T47D (cell line): ENCODE results near the gene ARHGAP8.
"Not testable (repeated sequence)": the region's sequence is repeated elsewhere in the genome, so short reads cannot be mapped to it uniquely, and the experiment has no call there.

ENCODE experiments used
- DNase-seq, 2 experiments: peaks; one replicate each; pipeline versions ENCODE4 v3.0.0 to v3.0.0-alpha.2; 2011 to 2012; ENCODE audit warnings: low read depth in 1 of 2, low spot score in 1 of 2
- JUND ChIP-seq: IDR thresholded peaks from 2 replicates; pipeline ENCODE4 v1.6.1; 2012; ENCODE audit warnings: low read depth
- in situ Hi-C: cut with HindIII; loops from 2 replicates; pipeline ENCODE4 v1.10.0; 2016; ENCODE audit warnings: low sequenced_read_pairs, low pct_unique_long_range_greater_than_20kb

Gene ARHGAP8

DNA sequence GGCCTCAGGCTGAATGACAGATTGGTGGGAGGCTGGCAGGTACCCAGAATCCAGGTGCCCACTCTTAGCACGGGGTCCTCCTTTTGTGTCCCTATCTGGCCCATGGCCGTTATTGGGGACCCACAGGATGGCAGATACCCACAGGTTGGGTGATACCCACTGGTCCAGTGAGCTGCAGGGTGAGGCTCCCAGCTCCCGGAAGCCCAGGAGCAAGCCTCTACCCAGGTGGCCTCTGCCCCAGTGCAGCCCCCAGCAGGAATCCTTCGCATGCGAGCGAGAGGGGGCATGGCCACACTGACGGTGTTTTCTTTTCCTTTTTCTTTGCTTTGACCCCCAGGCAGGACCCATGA lies 141.3 kb downstream of the ARHGAP8 start:
- in situ Hi-C loops = no loop called here
- no peak for TF ChIP-seq JUND
- DNase-seq = no peak

DNA sequence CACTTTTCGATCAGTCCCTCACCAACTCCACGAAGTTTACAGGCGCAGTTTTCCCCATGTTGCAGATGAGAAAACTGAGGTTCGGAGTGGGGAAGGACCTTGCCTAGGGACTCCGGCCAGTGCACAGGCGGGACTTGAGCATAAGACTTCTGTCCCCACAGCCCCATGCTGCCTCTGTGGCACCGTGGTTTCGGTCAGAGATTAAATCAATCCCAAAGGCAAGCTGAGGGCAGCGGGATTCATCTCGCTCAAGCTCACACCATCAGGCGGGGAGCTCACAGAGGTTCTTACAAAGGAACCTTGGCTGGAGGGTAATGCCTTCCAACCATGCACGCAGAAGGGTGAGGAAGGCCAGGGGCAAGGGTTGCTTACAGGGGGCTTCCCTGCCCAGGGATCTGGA lies 141.9 kb downstream of the ARHGAP8 start:
- in situ Hi-C loops = no loop called here
- DNase-seq = no peak
- TF ChIP-seq JUND = no peak

DNA sequence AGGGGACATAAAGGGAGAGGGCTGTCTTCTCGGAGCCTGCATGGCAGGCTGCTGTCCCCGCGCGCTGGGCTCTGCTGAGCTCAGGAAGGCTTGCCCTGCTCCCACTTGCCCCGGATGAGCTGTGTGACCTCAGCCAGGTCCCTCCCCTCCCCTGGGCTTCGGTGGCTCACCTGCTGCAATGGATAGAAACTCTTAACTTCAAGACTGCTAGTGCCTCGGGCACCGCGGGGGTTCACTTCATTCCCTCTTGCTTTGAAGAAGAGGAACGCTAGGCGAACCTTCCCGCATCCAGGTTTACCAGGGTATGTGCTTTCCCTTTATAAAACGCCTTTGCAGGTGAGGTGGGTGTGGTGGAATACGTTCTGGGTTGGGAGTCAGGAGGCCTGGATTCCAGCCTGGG lies 142.4 kb downstream of the ARHGAP8 start:
- no peak for TF ChIP-seq JUND

DNA sequence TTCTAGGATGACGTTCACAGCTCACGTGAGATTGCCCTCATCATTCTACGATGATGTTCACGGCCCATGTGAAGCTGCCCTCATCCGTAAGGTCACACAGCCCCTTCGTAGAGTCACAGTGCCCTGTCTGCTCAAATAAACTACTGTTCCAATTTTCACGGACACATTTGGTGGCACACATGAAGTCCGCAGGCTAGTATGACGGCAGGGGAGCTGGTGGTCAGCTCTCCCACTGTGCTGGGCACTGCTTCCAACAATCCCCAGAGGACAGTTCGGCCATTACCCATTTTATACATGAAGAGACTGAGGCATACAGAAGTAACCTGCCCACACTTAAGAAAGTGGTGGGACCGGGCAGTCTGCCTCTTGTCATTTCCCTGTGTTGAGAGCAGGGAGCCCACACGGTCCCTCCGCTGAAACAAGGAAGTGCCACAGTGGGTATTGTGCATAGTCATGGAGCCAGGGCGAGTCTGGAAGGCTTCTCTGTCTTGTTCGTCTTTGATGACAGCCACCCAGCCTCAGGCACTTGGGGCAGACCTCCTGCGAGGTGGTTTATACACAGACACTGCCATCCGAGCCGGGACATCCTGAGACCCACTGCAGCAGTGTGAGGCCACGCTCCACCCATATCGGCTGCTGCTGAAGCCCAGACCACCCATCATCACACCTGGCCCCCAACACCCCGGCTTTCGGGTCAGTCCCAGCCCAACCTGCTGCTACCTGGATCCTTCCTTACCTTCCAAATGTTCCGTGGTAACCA lies 143.1 kb downstream of the ARHGAP8 start:
- in situ Hi-C loops = no loop called here
- no peak for DNase-seq
- TF ChIP-seq JUND = no peak

More for the DNA sequence above, 142.4 kb downstream of the ARHGAP8 start:
- in situ Hi-C loops = no loop called here
- no peak for DNase-seq

DNA sequence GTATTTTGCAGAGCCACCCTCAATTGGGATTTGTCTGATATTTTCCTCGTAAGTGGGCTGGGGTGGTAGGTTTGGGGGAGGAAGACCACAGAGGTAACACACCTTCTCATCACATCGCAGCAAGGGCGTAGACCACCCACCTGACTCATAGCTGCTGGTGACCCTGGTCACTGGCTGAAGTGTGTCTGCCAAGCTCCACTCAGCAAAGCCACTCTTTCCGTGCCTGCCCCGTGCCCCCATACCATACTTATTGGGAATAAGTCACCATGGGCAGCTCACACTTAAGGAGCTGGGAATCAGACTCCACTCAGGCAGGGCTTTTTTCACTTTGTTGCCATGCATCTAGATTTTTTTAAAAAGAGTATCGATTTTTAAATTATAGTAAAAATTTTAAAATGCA lies 145.9 kb downstream of the ARHGAP8 start:
- no peak for TF ChIP-seq JUND
- DNase-seq = no peak
- in situ Hi-C loops = no loop called here

DNA sequence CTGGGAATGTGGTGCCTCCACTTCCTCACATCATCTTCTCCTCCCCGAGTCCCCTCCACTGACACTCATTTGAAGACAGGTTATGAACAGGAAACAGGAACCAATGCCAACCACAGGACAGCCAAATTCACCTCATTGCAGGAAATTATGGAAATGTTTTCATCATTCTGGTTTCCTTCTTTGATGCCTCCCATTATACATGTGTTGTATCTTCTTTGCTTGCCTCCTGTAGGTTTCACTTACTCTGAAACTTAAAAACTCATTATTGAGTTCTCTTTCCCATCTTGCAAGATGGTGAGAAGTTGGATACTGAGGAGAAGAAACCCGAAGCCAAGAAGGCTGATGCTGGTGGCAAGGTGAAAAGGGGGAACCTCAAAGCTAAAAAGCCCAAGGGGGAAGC lies 148.9 kb downstream of the ARHGAP8 start:
- in situ Hi-C loops = no loop called here
- peak in 1 of 2 experiments; percentile 1 for DNase-seq
- TF ChIP-seq JUND = no peak

DNA sequence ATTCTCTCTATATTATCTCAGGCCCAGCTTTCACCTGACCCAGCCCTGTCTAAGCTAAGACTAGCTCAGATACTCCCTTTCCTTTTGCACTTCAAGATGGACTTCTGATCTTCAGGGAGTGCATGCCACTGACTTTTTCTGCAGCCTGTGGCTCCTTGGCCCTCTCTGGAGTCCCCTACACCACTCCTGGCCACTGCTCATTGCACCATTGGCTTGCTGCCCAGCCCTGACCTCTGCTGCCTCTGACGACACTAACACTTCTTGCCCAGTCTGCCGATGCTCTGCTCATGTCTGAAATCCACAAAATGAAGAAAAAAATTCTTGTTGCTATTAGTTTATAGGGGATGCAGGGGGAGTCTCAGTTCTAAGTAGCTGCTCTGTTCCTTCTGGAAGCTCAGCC lies 150.8 kb downstream of the ARHGAP8 start:
- in situ Hi-C loops, DNase-seq: not testable (repeated sequence)

DNA sequence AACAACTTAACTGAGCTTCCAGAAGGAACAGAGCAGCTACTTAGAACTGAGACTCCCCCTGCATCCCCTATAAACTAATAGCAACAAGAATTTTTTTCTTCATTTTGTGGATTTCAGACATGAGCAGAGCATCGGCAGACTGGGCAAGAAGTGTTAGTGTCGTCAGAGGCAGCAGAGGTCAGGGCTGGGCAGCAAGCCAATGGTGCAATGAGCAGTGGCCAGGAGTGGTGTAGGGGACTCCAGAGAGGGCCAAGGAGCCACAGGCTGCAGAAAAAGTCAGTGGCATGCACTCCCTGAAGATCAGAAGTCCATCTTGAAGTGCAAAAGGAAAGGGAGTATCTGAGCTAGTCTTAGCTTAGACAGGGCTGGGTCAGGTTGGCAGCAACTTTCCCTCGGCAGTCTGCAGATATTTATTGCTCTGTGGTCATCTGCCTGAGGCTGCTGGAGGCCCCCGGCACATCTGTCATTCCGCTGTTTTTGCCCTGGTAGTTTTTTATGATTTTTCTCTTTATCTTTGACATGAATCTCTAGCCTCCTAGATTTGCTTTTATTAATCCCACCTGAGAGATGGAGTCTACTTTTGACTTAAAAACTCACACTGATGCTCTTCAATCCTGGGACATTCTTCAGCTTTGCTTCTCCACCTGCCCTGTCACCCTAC lies 152.2 kb downstream of the ARHGAP8 start:
- in situ Hi-C loops, DNase-seq: not testable (repeated sequence)

DNA sequence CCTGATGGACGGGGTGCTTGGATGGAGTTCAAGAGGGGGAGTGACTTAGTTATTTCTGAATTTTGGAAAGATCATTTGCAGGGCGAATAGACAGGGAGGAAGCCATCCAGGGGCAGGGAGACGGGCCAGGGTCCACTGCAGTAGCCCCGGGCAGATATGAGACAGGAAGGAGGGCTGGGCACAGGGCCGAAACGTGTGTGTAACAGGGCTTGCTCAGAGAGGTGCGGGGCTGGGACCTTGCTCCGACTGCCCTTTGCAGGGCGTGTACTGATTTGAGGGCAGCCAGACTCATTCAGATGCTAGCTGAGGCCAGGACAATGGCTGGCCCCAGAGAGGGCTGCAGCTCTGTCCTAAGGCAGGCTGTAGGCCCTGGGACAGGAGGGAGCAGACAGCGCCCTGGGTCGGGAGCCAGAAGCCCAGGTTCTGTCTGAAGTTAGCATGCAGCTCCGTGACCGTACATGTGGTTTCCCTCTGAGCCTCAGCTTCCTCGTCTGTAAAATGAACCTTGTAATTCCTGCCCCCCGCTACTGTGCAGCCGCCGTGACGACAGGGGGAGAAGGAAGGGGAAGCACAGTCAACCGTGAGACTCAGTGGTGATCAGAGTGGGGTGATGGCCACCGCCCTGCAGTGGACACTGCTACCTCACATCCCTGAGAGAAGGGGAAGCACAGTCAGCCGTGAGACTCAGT lies 154.0 kb downstream of the ARHGAP8 start:
- no peak for DNase-seq
- TF ChIP-seq JUND = no peak
- in situ Hi-C loops = no loop called here

DNA sequence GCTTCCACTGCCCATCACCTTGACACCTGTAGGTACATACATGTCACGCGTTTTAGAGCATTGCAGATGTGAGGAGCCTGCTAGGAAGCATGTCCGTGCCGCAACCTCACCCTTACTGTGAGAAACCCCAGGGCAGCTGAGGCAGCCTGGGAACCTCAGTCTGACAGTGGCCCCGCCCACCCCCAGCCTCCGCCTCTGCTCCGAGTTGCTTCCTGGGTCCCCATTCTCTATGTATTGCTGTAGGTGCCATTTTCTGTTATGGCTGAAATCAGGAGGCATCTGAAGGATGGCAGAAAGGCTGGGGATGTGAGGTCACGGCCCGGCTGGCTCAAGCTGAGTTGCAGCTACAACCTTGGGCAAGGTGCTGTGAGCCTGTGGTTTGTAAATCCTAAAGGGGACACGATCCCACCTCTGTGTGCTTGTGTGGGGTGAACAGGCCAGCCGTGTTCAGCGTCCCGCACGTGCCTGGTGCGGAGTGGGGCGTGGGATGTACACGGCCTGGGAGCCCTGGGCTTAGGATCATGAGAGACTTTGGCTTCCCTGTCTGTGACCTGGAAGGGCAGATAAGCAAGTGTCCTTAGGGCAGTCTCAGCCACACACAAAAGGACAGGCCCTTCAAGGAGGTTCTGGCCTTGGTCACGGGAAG lies 154.7 kb downstream of the ARHGAP8 start:
- DNase-seq = no peak
- TF ChIP-seq JUND = no peak
- in situ Hi-C loops = no loop called here

DNA sequence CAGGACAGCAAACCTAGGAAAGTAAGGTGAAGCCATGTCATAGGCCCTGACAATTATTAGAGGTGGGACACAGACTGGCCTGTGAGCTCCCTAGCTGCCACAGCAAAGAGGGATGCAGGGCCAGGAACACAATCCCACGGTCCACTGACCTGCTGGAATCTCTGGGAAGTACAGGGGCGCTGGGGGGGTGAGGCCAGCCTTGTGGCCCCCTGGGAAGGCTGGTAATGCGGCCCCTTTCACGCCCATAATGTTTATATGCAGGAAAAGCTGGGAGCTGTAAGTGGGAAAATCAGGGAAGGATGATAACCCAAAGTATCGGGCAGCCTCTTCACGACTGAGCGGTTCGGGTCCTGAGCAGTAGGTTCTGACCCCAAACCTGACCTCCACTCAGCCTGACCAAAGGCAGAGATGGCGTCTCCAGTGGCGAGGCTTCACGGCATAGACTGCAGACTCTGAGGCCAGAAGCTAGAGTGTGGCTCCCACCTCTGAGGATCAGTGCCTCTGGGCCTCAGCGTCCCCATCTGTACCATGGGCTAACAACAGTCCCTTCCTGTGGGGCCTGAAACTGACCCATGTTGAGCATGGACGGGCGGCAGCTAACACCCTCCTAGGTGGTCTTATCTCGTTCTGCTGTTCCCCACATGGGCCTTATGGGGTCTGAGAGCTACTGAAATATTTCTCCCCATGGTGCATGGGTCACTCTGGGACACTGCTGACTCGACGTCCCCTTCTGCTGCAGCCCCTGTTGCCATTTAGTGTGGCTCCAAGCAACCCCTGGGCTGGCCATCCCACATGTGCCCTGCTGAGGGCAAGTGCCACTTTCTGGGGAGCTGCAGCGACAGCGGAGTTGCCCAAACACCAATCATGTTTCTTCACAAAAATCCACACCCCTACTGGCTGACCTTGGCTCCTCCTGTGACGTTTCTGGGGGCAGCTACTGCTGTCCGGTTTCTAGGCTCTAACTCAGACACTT lies 155.7 kb downstream of the ARHGAP8 start:
- DNase-seq = no peak
- in situ Hi-C loops = no loop called here
- no peak for TF ChIP-seq JUND

DNA sequence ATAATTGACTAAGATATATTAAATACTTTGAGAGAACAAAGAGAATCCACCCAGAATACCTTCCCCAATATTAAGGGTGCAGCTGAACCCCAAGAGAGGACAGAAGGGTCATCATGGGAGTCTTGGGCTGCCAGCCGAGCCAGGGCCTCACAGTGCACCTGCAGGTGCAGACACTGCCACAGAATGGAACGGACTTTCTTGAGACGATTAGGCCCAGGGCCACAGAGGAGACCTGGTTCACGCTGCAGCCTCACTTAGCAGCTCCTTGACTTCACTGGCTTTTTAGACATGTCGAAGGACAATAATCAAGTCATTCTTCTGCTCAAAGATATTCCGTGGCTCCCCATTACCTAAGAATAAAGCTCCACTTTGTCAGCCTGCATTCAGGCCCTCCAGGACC lies 156.9 kb downstream of the ARHGAP8 start:
- no peak for DNase-seq
- TF ChIP-seq JUND = no peak
- in situ Hi-C loops = no loop called here
